ENCODE data around the gene RALB.

DNA sequence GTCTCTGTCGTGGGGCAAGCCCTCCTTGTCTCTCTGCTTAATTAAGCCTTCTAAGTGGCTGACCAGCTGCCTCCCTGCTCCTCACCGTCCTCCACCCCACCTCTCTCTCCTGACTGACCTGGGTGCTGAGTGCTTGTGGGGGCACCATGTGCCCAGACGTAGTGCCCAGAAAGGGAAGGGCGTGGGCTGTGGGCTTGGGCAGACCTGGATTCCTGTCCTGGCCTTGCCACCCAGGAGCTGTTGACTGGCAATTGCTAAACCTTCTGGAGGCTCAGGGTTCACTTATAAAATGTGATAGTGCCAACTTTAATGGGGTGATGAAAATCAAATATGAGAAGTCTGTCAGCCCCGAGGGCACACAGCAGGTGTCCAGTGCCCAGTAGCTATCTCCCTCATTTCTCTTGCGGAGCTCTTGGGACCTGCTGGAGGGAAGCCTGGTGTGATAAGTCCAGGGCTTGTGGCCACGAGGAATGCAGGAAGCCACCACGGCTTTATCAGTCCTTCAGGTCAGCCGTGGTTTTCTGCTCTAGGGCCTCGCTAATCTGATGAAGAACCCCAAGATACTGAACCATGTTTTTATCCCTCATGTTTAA lies 71.3 kb downstream of the RALB start:
- TF ChIP-seq, protein P1, sequence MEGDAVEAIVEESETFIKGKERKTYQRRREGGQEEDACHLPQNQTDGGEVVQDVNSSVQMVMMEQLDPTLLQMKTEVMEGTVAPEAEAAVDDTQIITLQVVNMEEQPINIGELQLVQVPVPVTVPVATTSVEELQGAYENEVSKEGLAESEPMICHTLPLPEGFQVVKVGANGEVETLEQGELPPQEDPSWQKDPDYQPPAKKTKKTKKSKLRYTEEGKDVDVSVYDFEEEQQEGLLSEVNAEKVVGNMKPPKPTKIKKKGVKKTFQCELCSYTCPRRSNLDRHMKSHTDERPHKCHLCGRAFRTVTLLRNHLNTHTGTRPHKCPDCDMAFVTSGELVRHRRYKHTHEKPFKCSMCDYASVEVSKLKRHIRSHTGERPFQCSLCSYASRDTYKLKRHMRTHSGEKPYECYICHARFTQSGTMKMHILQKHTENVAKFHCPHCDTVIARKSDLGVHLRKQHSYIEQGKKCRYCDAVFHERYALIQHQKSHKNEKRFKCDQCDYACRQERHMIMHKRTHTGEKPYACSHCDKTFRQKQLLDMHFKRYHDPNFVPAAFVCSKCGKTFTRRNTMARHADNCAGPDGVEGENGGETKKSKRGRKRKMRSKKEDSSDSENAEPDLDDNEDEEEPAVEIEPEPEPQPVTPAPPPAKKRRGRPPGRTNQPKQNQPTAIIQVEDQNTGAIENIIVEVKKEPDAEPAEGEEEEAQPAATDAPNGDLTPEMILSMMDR (conservative IDR thresholded peaks at IDR 0.05 in 1 of 2, IDR thresholded peaks at IDR 0.05 in 1 of 2; ENCODE audit: low read depth in 1 of 2, low read length in 2 of 2), result no peak
- no peak for TF ChIP-seq EZH2 (IDR thresholded peaks at IDR 0.05; ENCODE audit: low read length, missing control alignments)
